Activated CD4-positive, CD25-positive, alpha-beta regulatory T cell treated with anti-CD3 and anti-CD28 coated beads, Interleukin-2, amount 50 U/mL, for 16 hours (primary cell): ENCODE results near the gene FLNB.

Experiments
- DNase-seq: peaks from one replicate; pipeline ENCODE4 v3.0.0-alpha.2; 2020; ENCODE audit warnings: low read depth, low spot score

FLNB gene

DNA sequence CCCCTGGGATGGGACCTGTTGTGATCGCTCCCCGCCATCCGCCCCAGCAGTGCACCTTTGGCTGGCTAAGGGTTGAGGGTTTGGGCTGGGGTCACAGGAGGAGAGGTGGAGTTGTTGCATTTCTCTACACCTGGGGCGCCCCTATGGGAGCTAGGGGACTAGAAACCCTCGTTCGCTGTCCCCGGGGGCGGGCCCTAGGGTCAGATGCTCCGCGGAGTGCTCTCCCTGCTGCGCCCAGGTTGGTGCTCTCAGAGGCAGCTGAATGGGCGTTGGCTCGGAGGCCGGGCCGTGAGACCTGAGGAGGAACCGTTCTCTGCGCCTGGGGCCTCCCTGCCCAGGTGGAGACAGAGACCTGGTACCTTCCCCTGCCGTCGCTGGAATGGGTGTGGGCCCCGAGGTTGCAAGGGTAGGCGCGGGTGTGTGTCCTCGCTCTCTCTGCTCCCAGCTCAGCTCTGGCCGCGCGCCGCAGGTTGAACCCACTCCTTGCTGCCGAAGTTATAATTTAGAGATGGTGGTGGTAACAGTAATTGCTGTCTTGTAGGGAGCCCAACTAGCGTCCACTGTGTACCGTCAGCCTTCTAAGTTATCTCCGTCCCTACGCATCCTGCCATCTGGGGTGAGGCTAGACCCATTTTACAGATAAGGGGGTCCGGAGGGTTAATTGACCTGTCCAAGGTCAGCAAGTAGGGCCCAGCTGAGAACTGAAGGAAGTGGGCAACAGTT is 965 bp downstream of the FLNB start:
- DNase-seq: no peak

DNA sequence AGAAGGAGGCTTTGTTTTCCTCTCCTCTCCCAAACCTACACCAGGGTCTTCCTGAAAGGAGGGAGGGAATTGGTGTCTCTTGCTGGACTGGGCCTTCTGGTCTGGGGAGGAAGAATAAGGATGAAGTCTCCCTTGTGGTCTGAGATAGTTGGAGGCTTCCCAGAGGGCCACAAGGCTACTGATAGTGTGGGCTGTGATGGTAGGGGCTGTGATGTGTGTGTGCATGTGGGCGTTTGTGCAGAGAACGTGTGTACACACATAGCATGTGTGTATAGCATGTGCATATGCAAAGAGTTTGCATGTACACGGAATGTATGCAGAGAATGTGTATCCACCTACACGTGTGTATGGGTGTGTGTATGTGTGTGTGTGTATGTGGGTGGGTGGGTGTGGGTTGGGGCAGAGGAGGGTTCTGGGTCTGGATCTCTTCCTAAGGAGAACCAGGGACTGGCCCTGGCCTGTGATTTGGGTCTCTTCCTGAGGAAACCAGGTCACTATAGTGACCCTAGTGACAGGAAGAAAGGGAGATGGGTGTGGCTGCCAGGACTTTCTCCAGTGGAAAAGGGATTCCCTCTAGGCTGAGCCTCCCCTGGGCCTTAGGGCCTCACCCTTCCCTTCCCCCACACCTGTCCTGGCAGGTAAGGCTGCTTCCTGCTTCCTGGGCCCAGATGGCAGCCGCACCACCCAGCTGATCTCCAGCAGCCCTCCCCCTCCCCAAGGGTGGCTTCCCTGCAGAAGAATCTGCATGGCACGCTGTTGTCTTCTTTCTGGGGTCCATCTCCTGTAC is 1.7 kb downstream of the FLNB start:
- no peak for DNase-seq

DNA sequence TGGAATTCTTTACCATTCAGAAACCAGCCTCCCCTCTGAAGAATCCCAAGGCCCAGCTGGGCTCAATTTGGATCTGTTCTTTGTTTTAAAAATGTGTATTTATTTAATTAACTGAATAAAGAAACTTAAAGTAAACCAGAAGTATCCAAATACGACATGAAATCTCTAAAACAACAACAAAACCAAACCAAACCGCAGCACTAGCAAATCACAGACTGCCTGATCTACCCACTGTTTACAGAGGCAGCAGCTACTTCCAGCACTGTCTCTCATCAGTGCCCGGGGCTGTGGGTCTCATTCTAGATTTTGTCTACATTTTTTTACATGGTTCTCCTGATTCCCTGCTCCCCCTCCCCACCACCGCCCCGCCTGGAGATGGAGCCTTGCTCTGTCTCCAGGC is 2.3 kb downstream of the FLNB start:
- no peak for DNase-seq

DNA sequence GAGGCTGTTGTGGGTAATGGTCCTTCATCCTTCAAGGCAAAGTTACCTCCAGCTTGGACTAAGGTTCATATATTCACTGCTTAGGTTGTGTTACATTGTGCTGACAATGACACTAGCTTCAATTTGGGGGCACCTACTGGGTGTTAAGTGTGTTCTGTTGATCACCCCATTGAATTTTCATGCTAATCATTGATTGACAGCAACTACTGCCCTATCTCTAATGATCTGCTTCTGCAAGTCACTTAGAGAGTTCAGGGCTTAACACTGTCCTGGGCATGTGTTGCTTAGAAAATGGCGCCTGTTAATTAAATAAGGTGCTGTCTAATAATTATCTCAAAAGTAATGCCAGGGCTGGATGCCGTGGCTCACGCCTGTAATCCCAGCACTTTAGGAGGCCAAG is 3.4 kb downstream of the FLNB start:
- DNase-seq: no peak

DNA sequence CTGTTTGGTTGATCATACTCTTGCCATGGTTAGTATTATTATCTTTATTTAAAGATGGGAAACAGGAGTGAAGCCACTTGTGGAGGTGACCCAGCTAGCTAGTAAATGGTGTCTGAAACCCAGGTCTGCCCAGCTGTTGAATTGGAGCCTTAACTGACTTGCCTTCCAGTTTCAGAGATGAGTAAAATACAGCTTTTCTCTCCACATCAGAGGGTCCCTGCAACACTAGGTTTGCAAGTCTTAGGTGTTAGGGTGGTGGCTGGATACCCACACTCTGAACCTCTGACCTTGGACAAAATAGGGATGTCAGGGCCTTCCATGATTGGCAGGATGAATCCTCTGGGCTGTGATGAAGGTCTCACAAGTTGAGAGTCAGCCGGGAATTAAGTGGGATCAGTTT is 4.1 kb downstream of the FLNB start:
- DNase-seq: no peak

DNA sequence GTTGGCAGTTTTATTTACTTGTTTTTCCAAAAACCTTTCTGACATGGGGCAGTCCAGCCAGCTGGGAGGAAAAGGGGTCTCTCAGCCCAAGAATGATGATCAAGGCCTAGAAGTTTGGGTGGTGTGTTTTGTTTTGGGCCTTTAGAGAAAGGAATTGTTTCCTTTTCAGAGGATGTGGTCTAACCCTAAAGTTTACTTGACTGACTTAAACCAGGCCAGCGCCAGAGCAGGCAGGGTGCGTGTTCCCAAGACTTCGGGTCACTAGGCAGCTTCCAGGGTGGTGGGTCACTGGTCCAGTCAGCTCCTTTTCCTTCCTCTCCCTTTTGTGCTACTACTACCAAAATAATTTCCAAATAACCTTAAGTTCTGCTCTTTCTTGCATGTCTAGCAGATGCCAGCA is 4.9 kb downstream of the FLNB start:
- no peak for DNase-seq

DNA sequence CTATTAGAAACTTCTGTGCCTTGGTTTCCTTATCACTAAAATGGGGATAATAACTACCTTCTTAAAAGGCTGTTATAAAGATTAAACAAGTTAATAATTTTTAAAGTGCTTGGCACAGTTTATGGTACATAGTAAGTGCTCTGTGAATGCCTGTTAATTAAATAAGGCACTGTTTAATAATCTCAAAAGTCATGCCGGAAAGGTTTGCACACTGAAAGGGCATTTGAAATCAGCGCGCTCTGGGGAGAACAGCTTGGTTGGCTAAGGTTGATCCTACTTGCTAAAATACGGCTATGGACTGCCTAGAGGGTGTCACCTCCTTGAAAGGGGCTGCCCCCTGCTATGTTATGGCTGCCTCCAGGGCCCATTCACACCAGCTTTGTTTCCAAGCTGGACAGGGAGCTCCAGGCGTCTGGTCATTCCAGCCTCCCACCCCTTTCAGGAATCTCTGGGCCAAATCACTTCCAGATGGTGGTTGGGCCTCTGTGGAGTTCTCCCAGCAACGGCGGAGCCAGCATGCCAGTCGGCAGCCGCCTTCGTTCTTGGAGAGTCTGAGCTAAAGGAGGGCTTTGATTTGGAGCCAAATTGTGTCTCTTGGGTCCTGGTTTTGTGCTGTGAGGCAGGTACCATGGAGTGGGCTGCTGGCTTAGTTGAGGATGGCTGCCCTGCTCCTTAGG is 5.9 kb downstream of the FLNB start:
- DNase-seq: no peak

DNA sequence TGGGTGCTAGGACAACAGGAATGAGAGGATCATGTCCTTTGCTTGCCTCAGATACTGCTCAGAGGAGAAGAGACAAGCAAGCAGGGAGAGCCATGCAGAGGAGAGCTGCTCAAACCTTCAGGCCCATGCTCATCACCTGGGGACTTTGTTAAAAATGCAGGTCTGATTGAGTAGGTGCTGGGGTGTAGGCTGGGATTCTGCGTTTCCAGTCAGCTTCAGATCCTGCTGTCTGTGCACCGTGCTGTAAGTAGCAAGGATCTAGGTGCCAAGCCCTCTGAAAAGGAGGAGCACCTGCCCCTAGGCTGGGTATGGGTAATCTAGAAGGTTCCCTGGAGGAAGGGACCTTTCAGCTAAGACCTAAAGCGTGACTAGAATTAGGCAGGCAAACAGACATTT is 7.3 kb downstream of the FLNB start:
- DNase-seq: no peak

DNA sequence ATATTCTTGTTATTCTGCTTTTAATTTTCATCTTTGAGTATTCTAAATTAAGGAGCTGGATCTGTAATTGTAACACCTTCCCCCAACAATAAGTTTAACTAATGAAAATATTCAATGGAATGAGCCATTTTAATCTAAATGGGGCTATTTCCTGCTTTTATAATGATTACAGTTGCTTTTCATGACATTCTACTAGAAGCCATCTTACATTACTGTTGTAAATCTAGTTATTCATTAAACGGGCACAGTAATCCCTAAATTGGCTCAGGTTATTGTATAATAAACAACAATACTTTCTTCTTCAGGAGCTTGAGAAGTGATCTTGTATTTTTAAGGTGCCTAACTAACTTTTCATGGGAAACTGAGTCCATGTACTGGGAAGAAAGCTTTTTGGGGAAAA is 8.5 kb downstream of the FLNB start:
- DNase-seq: no peak

DNA sequence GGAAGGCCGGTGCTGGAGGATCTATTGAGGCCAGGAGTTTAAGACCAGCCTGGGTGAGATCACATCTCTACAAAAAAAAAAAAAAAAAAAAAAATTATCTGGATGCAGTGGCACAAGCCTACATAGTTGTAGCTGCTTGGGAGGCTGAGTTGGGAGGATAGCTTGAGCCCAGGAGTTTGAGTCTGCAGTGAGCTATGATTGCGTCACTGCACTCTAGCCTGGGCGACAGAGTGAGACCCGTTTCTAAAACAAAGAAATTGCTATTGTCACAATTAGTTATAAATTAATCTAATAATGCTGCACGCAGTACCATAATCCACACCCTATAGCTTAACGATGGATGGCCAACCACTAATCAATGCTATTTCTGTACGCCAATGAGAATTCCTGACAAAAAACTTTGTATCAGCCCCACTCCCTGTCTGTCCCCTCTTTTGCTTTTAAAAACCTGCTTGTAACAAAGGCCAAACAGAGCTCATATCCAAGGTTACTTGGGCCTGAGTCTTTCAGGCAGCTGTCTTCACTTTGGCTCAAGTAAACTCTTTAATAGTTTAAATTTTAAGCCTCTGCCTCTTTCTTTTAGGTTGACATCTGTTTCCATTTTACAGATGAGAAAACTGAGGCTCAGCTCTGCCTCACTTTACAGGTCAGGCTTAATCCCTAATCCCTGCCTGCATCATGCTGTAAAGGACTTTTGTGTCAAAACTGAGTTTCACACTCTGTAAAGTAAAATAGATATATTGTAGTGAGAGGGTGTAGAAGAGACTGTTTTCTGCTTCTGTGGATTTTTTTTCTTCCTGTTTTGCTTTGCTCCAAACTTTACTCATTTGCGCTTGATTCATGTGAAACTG is 10.9 kb downstream of the FLNB start:
- no peak for DNase-seq

DNA sequence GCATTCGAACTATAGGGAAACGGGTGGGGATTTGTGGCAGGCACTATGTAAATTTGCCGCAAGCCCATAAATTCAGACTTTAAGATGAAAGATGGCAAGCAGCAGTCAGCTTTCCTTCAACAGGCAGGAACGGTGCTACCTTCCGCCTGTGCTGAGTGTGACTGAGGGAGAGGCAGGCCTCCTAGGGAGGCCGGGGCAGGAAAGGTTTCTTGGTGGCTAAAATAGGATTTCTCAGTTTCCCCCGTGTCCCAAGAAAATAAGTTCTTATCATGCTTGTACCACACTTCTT is 12.5 kb downstream of the FLNB start:
- DNase-seq: no peak

DNA sequence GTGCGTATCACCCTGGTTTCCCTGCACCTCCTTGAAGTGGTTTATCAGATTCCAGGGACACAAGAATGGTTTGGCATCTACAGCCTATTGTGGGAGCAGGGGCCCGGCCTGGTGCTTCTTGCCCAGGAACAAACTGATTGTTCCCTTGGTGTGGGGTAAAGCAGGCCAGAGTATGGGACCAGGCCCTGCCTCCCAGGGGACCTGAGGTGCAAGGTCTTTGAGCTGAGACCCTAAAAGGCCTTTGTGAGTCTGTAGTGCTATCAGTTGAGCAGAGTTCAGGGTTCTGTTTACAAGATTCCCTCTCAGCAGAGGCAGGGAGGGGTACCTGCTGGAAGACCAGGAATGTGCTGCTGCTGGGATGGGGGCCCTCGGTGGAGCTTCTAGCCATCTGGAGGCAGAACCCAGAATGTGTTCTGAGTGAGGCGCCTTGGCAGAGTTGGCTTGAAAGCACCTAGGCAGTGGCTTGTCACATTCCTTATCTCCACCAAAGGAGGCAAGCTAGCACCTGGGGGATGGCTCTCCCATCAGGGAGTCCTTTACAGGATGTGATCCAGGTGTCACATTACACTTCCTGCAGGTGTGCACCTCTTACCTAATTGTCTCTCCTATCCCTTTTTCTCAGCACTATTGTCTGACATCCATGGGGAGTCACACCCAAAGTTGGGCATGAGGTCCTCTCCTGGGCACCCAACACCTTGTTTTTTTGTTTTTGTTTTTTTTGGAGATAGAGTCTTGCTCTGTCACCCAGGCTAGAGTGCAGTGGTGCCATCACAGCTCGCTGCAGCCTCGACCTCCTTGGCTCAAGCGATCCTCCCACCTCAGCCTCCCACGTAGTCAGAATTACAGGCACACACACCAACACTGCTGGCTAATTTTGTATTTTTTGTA is 13.1 kb downstream of the FLNB start:
- no peak for DNase-seq

DNA sequence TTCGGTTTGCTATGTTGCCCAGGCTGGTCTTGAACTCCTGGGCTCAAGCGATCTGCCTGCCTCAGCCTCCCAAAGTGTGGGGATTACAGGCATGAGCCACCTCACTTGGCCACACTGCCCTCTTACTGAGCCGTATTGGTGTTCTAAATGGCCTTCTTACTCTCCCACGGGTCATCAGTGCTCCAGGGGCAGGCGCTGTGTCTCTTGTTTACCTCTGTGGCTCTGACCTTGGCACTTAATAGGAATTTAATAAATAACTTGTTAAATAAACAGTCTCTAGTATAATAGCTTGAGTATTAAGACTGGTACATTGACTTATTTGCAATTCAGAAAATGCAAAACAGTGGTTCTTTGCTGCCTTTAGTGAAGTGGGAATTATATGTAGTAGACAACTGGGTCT is 13.7 kb downstream of the FLNB start:
- no peak for DNase-seq

DNA sequence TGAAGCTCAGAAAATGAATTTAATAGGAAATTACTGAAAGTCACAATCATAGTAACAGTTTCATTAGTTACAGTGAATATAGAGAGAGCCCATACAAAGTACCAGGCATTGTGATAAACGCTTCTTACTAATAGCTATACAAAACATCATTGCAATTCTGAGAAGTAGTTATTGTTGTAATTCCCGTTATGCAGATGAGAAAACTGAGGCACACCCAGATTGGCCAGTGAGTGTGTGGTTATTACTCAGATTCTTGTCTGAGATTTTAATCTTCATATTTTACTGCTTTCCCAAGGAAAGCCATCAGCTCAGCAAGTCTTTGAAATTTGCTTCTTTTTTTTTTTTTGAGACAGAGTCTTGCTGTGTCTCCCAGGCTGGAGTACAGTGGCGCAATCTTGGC is 14.3 kb downstream of the FLNB start:
- no peak for DNase-seq

DNA sequence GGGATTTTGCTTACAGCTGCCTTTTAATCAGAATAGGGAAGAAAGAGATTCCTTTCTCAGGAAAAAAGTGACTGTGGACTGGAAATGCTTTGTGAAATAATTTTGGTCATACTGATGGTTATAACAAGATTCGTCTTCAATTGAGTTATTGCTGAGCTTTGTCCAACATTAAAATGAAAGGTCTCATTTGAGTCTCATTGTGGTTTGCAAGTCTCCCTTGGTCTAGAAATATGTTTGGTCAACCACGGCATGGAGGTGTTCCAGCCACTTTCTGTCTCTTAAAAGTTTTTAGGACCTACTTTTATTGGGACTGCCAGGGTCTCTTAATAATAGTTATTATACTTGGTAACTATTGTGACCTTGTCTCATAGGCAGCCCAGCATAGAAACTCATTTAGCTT is 15.3 kb downstream of the FLNB start:
- no peak for DNase-seq

DNA sequence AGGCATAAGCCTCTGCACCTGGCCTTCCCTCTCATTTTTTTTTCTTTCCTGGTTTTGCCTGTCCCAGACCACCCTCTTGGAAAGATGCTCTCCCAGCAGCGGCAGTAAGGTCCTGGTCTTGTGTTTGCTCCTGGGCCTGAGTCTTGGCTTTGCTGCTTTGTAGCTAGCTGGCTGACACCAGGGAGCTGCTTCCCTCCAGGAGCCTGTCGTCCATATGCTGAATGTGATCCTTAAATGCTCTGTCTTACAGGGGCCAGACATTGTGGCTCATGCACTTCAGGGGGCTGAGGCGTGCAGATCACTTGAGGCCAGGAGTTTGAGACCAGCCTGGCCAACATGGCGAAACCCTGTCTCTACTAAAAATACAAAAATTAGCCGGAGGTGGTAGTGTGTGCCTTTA is 17.2 kb downstream of the FLNB start:
- no peak for DNase-seq

DNA sequence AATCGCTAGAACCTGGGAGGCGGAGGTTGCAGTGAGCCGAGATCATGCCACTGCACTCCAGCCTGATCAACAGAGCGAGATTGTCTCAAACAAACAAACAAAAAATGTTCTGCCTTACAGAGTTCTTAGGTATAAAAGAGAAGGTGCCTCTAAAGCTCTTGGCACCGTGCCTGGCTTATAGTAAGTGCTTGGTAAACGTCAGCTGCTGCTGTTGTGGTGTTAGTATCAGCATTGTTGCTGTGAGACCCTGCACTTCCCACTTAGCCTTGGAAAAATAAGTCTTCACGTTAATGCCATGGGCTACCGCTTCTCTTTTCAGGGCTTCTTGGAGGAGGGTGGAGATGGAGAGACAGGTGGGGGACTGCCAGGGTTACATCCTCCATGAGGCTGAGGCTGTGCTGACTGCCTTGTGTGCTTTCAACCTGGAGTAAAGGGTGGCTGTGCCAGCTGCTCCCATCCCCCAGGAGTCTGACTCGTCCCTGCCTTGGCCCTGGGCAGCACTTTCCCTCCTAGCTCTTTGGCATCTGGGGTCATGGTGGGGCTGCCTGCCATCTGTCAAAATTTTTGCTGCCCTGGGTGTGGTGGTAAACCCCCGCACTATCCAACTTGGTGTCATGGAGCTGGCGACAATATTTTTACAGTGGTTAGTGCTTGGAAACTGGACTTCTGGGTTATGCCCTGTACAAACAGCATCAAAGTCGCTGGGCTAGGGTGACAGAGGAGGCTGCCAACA is 17.8 kb downstream of the FLNB start:
- no peak for DNase-seq

DNA sequence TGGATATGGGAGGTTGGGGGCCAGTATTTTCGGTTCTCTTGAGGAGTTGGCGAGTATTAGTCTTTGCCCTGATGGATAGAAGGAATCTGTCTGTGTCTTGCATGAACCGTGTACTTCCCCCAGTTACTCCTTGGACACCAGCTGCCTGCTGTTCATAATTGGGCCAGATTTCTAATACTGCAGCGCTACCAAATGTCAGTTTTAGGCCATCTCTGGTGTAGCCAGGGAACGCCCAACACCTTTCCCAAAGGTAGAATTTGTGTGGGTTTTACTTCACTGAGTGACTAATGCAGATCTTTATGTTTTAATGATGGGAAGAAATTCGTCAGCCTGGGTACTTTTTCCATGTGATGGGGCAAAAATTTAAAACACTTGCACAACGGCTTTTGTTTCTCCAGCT is 18.4 kb downstream of the FLNB start:
- no peak for DNase-seq

DNA sequence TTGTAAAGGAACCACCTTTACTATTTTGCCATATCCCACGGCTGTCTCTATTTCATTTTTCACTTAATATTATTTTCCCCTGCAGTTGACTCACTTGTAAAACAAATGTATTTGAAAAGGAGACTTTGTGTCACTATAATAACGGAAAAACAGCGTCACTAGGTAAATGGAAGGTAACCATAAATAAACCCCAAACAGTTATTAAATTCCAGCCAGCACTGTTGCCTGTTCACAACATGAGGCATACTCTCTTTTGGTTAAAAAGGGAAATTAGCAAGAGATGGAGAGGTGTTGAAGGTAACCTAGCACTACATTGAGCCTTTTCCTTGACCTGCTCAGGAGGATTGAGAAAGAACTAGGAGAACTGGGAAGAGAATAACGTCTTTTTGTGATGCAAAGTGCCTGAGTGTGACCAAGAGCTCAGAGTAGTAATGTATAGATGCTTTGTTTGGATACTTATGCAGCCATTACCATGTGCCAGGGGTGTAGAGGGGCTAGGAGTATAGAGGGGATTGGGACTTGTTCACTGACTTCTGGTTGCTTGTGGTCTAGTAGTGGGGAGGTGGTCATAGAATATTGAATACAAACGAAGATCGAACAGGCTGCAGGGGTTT is 19.6 kb downstream of the FLNB start:
- no peak for DNase-seq

DNA sequence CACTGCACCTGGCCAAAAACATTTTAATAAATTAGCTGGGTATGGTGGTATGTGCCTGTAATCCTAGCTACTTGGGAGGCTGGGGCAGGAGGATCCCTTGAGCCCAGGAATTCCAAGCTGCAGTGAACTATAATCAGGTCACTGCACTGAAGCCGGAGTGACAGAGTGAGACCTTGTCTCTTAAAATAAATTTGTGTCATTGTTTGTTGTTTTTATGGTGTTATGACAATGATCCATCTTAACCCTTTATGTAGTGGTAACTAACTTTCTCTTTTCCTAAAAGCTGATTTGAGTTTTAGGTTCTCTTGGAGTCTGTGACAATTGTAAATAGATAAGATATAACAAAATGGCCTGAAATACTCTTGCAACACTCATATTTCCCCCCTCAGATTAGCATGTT is 20.7 kb downstream of the FLNB start:
- DNase-seq: no peak
